K562 (cell line): ENCODE results near the gene TMEM215. TPM values are rescaled to one million over a fixed set of nuclear protein-coding genes. Genes with fewer than 3 reads are reported as not detected.

Experiments
- ATAC-seq: fragments of 200-7000 bp; cut with Tn5 transposase; 3 replicates; pipeline ENCODE4 v1.9.1; 2020; ENCODE audit warnings: moderate library complexity
- BruUV-seq: library from RNA; stranded (reverse); fragments of 400-500 nt; replicated peaks from 2 replicates; lab custom pipeline; 2021; lab: Mats Ljungman, UMichigan
- CTCF ChIA-PET: fragments of 300-600 bp; formaldehyde crosslinking; extraction: SDS; loops from one replicate; lab custom pipeline; 2021; ENCODE audit warnings: low intra/inter-chr PET ratio; lab: Yijun Ruan, JAX
- POLR2A ChIA-PET: fragments of 300-600, 350-650 bp; sonication (Branson Sonifier 250); formaldehyde crosslinking; extraction: SDS; loops from one replicate; lab custom pipeline; 2021; ENCODE audit warnings: antibody characterized with exemption, inconsistent platforms; lab: Yijun Ruan, JAX
- DNase-seq, 4 experiments: peaks; one replicate each; pipeline versions ENCODE4 v3.0.0 to v3.0.0-alpha.2; 2011 to 2018; ENCODE audit warnings: low spot score in 3 of 4, mixed read lengths in 3 of 4; ENCODE audit errors: extremely low read depth in 1 of 4
- FAIRE-seq: peaks from 2 replicates; lab custom pipeline; 2011; peaks lifted over from hg19 to GRCh38; lab: Jason Lieb, UNC
- H2AFZ ChIP-seq: 2 replicates; pipeline ENCODE4 v1.6.0; 2011; ENCODE audit warnings: low read depth, low read length, control low read depth, inconsistent platforms
- H3K27ac ChIP-seq: fragments of 200-600 bp; 3 replicates; pipeline ENCODE4 v1.8.0; 2011; ENCODE audit warnings: low read depth, mild to moderate bottlenecking, control low read depth, inconsistent platforms, low read length, moderate library complexity, mixed read lengths; ENCODE audit errors: extremely low read depth
- H3K27me3 ChIP-seq, 2 experiments: fragments of 300-600 bp in 1 of 2; 2 replicates in 1 of 2; 3 replicates in 1 of 2; pipeline versions ENCODE4 v1.6.0 to v1.8.0; 2011; ENCODE audit warnings: inconsistent platforms in 2 of 2, low read length in 2 of 2, mild to moderate bottlenecking in 1 of 2, mixed read lengths in 1 of 2, moderate library complexity in 1 of 2; ENCODE audit not compliant: control insufficient read depth in 2 of 2, insufficient read depth in 2 of 2
- H3K36me3 ChIP-seq: fragments of 300-600 bp; 3 replicates; pipeline ENCODE4 v1.8.0; 2011; ENCODE audit warnings: mild to moderate bottlenecking, low read length, inconsistent platforms; ENCODE audit not compliant: control insufficient read depth, insufficient read depth
- H3K4me1 ChIP-seq, 2 experiments: fragments of 200-600 bp in 1 of 2; replicated peaks in 1 of 2; 2 replicates in 1 of 2; 3 replicates in 1 of 2; pipeline versions ENCODE4 v1.5.1 to v1.8.0; 2011; ENCODE audit warnings: inconsistent platforms in 2 of 2, low read length in 2 of 2, mild to moderate bottlenecking in 1 of 2, mixed read lengths in 1 of 2, moderate library complexity in 1 of 2; ENCODE audit not compliant: control insufficient read depth in 2 of 2, insufficient read depth in 2 of 2
- H3K4me2 ChIP-seq: 2 replicates; pipeline ENCODE4 v1.6.1; 2011; ENCODE audit warnings: low read length, control low read depth, inconsistent platforms, mixed read lengths; ENCODE audit not compliant: insufficient read depth
- H3K4me3 ChIP-seq: fragments of 200-600 bp; sonication (generic), shearing (Covaris generic); 2 replicates; pipeline ENCODE4 v1.5.1; 2016; ENCODE audit warnings: control low read depth, inconsistent platforms
- H3K79me2 ChIP-seq: fragments of 200-600 bp; 3 replicates; pipeline ENCODE4 v1.8.0; 2011; ENCODE audit warnings: low read length, inconsistent platforms; ENCODE audit not compliant: control insufficient read depth, insufficient read depth
- H3K9ac ChIP-seq, 2 experiments: 2 replicates each; pipeline versions ENCODE4 v1.6.0 to v1.6.1; 2011; ENCODE audit warnings: low read depth in 2 of 2, low read length in 2 of 2, control low read depth in 1 of 2, inconsistent platforms in 1 of 2, mild to moderate bottlenecking in 1 of 2, mixed read lengths in 1 of 2; ENCODE audit not compliant: insufficient read depth in 1 of 2
- H3K9me1 ChIP-seq: one replicate; pipeline ENCODE4 v1.6.0; 2011; ENCODE audit warnings: inconsistent platforms, mild to moderate bottlenecking, low read length, moderate library complexity; ENCODE audit not compliant: control insufficient read depth, insufficient read depth
- H3K9me3 ChIP-seq: replicated peaks from 2 replicates; pipeline ENCODE4 v1.5.1; 2011; ENCODE audit warnings: low read depth, low read length, inconsistent platforms; ENCODE audit not compliant: control insufficient read depth, insufficient read depth
- H4K20me1 ChIP-seq: replicated peaks from 2 replicates; pipeline ENCODE4 v1.6.1; 2011; ENCODE audit warnings: low read length, inconsistent platforms, mixed read lengths; ENCODE audit not compliant: control insufficient read depth, insufficient read depth
- DMBX1 ChIP-seq: fragments of 250-450 bp; sonication (Bioruptor Pico); IDR thresholded peaks from 2 replicates; pipeline ENCODE4 v1.8.0; 2022; ENCODE audit warnings: inconsistent platforms, mild to moderate bottlenecking, moderate library complexity, borderline replicate concordance
- DPF2 ChIP-seq: fragments of 450-650 bp; IDR thresholded peaks from 2 replicates; pipeline ENCODE4 v1.6.1; 2016
- EP400 ChIP-seq: fragments of 450-650 bp; IDR thresholded peaks from 2 replicates; pipeline ENCODE4 v1.6.1; 2017; ENCODE audit warnings: antibody characterized with exemption, mild to moderate bottlenecking, moderate library complexity
- ESRRA ChIP-seq: fragments of 450-650 bp; IDR thresholded peaks from 2 replicates; pipeline ENCODE4 v1.6.1; 2014; ENCODE audit warnings: low read depth, mild to moderate bottlenecking, moderate library complexity, borderline replicate concordance
- IRF9 ChIP-seq: fragments of 450-650 bp; IDR thresholded peaks from 2 replicates; pipeline ENCODE4 v1.6.1; 2016; ENCODE audit warnings: missing biosample characterization, missing genetic modification characterization
- JUNB ChIP-seq: fragments of 450-650 bp; formaldehyde crosslinking; conservative IDR thresholded peaks from 2 replicates; pipeline ENCODE4 v1.4.0; 2020; ENCODE audit warnings: mild to moderate bottlenecking
- MAFF ChIP-seq: IDR thresholded peaks from 2 replicates; pipeline ENCODE4 v1.6.1; 2012; ENCODE audit warnings: low read length, improper control_type of control experiment
- MYNN ChIP-seq, 2 experiments: sonication (generic); formaldehyde crosslinking in 1 of 2; IDR thresholded peaks; 2 replicates each; pipeline versions ENCODE4 v1.5.0 to v1.6.1; 2016 to 2020; ENCODE audit warnings: antibody characterized with exemption in 1 of 2, missing genetic modification reagents in 1 of 2
- NFE2L1 ChIP-seq: fragments of 450-650 bp; IDR thresholded peaks from 2 replicates; pipeline ENCODE4 v1.6.1; 2016; ENCODE audit warnings: missing genetic modification characterization, low read depth, mild to moderate bottlenecking, missing compliant biosample characterization, moderate library complexity, borderline replicate concordance
- NR1H2 ChIP-seq: sonication (generic); formaldehyde crosslinking; IDR thresholded peaks from 2 replicates; pipeline ENCODE4 v1.4.0; 2020; ENCODE audit warnings: mild to moderate bottlenecking, missing genetic modification reagents
- NR4A1 ChIP-seq, 2 experiments: fragments of 250-450 bp in 1 of 2; fragments of 450-650 bp in 1 of 2; sonication (Bioruptor Pico) in 1 of 2; IDR thresholded peaks; 2 replicates each; pipeline versions ENCODE4 v1.4.0 to v1.6.1; 2016 to 2020; ENCODE audit warnings: mild to moderate bottlenecking in 2 of 2, missing compliant biosample characterization in 1 of 2, missing genetic modification characterization in 1 of 2, moderate library complexity in 1 of 2
- RBM14 ChIP-seq: fragments of 200-400 bp; formaldehyde crosslinking; IDR thresholded peaks from 2 replicates; pipeline ENCODE4 v1.6.1; 2018; ENCODE audit warnings: low read depth, mild to moderate bottlenecking, low read length, moderate library complexity, borderline replicate concordance; ENCODE audit not compliant: insufficient read depth
- RREB1 ChIP-seq: fragments of 250-450 bp; sonication (Bioruptor Pico); IDR thresholded peaks from 2 replicates; pipeline ENCODE4 v1.4.0; 2020
- SAP30 ChIP-seq: fragments of 200-600 bp; sonication (generic); IDR thresholded peaks from 2 replicates; pipeline ENCODE4 v1.6.1; 2012; ENCODE audit warnings: borderline replicate concordance, low read depth, mild to moderate bottlenecking, moderate library complexity, low read length, control low read depth, inconsistent platforms; ENCODE audit not compliant: insufficient read depth, poor library complexity, severe bottlenecking
- SOX6 ChIP-seq: fragments of 450-650 bp; IDR thresholded peaks from 2 replicates; pipeline ENCODE4 v1.6.1; 2014; ENCODE audit warnings: mild to moderate bottlenecking
- SREBF2 ChIP-seq: sonication (generic); formaldehyde crosslinking; IDR thresholded peaks from 2 replicates; pipeline ENCODE4 v1.4.0; 2020; ENCODE audit warnings: mild to moderate bottlenecking, missing genetic modification reagents
- TCF15 ChIP-seq: fragments of 250-450 bp; sonication (Bioruptor Pico); IDR thresholded peaks from 2 replicates; pipeline ENCODE4 v1.8.0; 2022; ENCODE audit warnings: moderate library complexity, mild to moderate bottlenecking, inconsistent platforms
- WGBS: fragments of 100-300 bp; shearing (Covaris generic); methylation state at CpG from one replicate; pipeline ENCODE4 v1.1.6; 2016; ENCODE audit warnings: low coverage, mixed read lengths; ENCODE audit not compliant: insufficient coverage; ENCODE audit errors: missing lambda C conversion rate; 5-methylcytosine and 5-hydroxymethylcytosine counted together
- in situ Hi-C: fragments of 300-500 bp; cut with MboI; formaldehyde crosslinking; loops from 4 replicates; pipeline ENCODE4 v1.15.0; 2018; ENCODE audit warnings: inconsistent platforms, mixed read lengths
- intact Hi-C: fragments of 100-400 bp; cut with micrococcal nuclease; formaldehyde crosslinking; loops from 2 replicates; pipeline ENCODE4 v1.14.2; 2022
- polyA plus RNA-seq, 8 experiments: library from polyadenylated mRNA; depleted of rRNA in 4 of 8; stranded (reverse) in 5 of 8; unstranded in 3 of 8; fragments of >200 nt; fragmentation: Nextera tagmentation in 2 of 8; fragmentation: Illumina TruSeq in 1 of 8; extraction: Ambion mirVana in 2 of 8; extraction: Trizol in 1 of 8; gene quantifications; 2 replicates each; pipeline versions ENCODE4 v1.2.1 to v1.2.3, GENCODE V29; 2011 to 2014; ENCODE audit warnings: inconsistent platforms in 1 of 8, missing spikeins in 1 of 8
- total RNA-seq, 7 experiments: library from RNA; depleted of rRNA in 6 of 7; stranded (reverse); fragments of >200 nt in 6 of 7; fragmentation: Illumina TruSeq in 2 of 7; extraction: Trizol in 2 of 7; gene quantifications; 2 replicates each; pipeline versions ENCODE4 v1.2.1 to v1.2.3, GENCODE V29; 2011 to 2021; ENCODE audit warnings: low replicate concordance in 1 of 7

Gene TMEM215
- total and polyA plus RNA-seq, 9 of the 15 experiments (the other 6 are each of a cell fraction or from before 2014, with no cell fraction given), result not detected

DNA sequence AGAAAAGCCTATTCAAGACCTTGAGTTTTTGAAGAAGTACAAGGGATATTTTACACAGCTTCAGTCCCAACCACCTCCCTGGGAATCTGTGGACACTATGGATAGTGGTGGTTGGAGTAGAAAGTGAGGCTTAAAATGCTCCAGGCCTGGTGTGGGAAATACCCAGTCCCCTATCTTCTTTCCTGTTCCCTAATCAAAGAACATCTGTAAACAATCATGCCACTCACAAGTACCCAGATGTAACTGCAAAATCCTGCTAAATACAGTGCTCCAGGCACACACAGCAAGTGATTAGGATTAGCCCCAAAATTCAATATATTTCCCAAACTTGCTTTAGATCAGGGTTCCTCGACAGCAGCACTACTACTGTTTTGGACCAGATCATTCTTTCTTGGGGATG, 46.0 kb upstream of the TMEM215 start:
- no peaks in the 10 kb centered on the region for H4K20me1 ChIP-seq
- no peak overlapping the region for H3K4me2 ChIP-seq
- DNase-seq (no peak), FAIRE-seq (no peak), ATAC-seq (no peak)
- in situ Hi-C loops, result no loop called here
- ChIA-PET CTCF (no interaction called here), POLR2A (no interaction called here)
- 0% methylated on average over 1 of the region's 1 CpG for WGBS
- no peaks in the 10 kb centered on the region for H3K36me3 ChIP-seq
- no peak overlapping the region for H3K4me3 ChIP-seq
- H2AFZ ChIP-seq, result no peak overlapping the region
- H3K27me3 ChIP-seq, result no peaks in the 10 kb centered on the region
- no peaks in the 10 kb centered on the region for H3K4me1 ChIP-seq
- H3K9me1 ChIP-seq, result no peaks in the 10 kb centered on the region
- intact Hi-C loops, result no loop called here
- no peaks in the 10 kb centered on the region for H3K79me2 ChIP-seq
- no TSS peak for BruUV-seq
- no peak overlapping the region for H3K27ac ChIP-seq
- no peak overlapping the region for H3K9ac ChIP-seq
- no peaks in the 10 kb centered on the region for H3K9me3 ChIP-seq
- TF ChIP-seq NFE2L1, result no peak
- TF ChIP-seq SOX6, result no peak
- TF ChIP-seq RREB1 (CRISPR knock-in tag), result no peak
- TF ChIP-seq RBM14, result no peak
- TF ChIP-seq DPF2, result no peak
- TF ChIP-seq DMBX1 (CRISPR knock-in tag), result no peak
- TF ChIP-seq MAFF, result no peak
- no peak for TF ChIP-seq NR1H2 (CRISPR knock-in tag)
- no peak for TF ChIP-seq NR4A1 (CRISPR knock-in tag; IDR thresholded peaks at IDR 0.05)
- no peak for TF ChIP-seq NR4A1 (tag; IDR thresholded peaks at IDR 0.05)
- TF ChIP-seq ESRRA, result no peak
- no peak for TF ChIP-seq SREBF2 (CRISPR knock-in tag)
- no peak for TF ChIP-seq TCF15 (CRISPR knock-in tag)
- TF ChIP-seq SAP30, result no peak
- TF ChIP-seq IRF9 (tag), result no peak
- no peak for TF ChIP-seq JUNB
- TF ChIP-seq EP400, result no peak
- no peak for TF ChIP-seq MYNN (IDR thresholded peaks at IDR 0.05)
- TF ChIP-seq MYNN (CRISPR knock-in tag; IDR thresholded peaks at IDR 0.05), result no peak
